Neural progenitor cell (in vitro differentiated cells): ENCODE data around the gene NAAA. TPM values are rescaled to one million over a fixed set of nuclear protein-coding genes. Genes with fewer than 3 reads are reported as not detected.

Source experiments
- DNase-seq: peaks from one replicate; pipeline ENCODE4 v3.0.0-alpha.2; 2016; ENCODE audit warnings: low spot score
- H2AFZ ChIP-seq: fragments of 200-600 bp; sonication (generic); replicated peaks from 2 replicates; pipeline ENCODE4 v1.6.1; 2016; ENCODE audit warnings: antibody characterized with exemption
- H3F3A ChIP-seq: fragments of 200-600 bp; sonication (generic); 2 replicates; pipeline ENCODE4 v1.6.1; 2016; ENCODE audit warnings: antibody characterized with exemption, low read depth
- H3K27ac ChIP-seq: fragments of 200-600 bp; sonication (generic); 2 replicates; pipeline ENCODE4 v1.5.1; 2016; ENCODE audit warnings: mild to moderate bottlenecking
- H3K27me3 ChIP-seq: fragments of 200-600 bp; sonication (generic); 2 replicates; pipeline ENCODE4 v1.6.1; 2016; ENCODE audit warnings: mild to moderate bottlenecking, moderate library complexity
- H3K36me3 ChIP-seq: fragments of 200-600 bp; sonication (generic); 2 replicates; pipeline ENCODE4 v1.5.1; 2016
- H3K4me1 ChIP-seq: fragments of 200-600 bp; sonication (generic); 2 replicates; pipeline ENCODE4 v1.6.1; 2016; ENCODE audit warnings: mixed run types
- H3K4me2 ChIP-seq: fragments of 200-600 bp; sonication (generic); 2 replicates; pipeline ENCODE4 v1.6.1; 2016
- H3K4me3 ChIP-seq: fragments of 200-600 bp; sonication (generic); 2 replicates; pipeline ENCODE4 v1.5.1; 2016
- H3K79me2 ChIP-seq: fragments of 200-600 bp; sonication (generic); 2 replicates; pipeline ENCODE4 v1.6.1; 2016; ENCODE audit warnings: low read depth
- H3K9ac ChIP-seq: fragments of 200-600 bp; sonication (generic); 2 replicates; pipeline ENCODE4 v1.6.1; 2016
- H3K9me3 ChIP-seq: fragments of 200-600 bp; sonication (generic); 2 replicates; pipeline ENCODE4 v1.5.1; 2016; ENCODE audit warnings: low read depth
- H4K20me1 ChIP-seq: fragments of 200-600 bp; sonication (generic); 2 replicates; pipeline ENCODE4 v1.6.1; 2016; ENCODE audit warnings: low read depth
- H3K27ac Mint-ChIP-seq: 3 replicates; pipeline ENCODE4 v1.8.0; 2021; ENCODE audit warnings: mixed read lengths
- H3K27me3 Mint-ChIP-seq: 2 replicates; pipeline ENCODE4 v1.8.0; 2022; ENCODE audit warnings: low read depth, mild to moderate bottlenecking, inconsistent platforms, moderate library complexity, mixed read lengths; ENCODE audit not compliant: insufficient read depth
- H3K36me3 Mint-ChIP-seq: 3 replicates; pipeline ENCODE4 v1.8.0; 2021; ENCODE audit warnings: mixed read lengths
- H3K4me1 Mint-ChIP-seq: 3 replicates; pipeline ENCODE4 v1.8.0; 2021; ENCODE audit warnings: mixed read lengths
- H3K4me3 Mint-ChIP-seq: 3 replicates; pipeline ENCODE4 v1.8.0; 2021; ENCODE audit warnings: mild to moderate bottlenecking, moderate library complexity, mixed read lengths
- H3K9me3 Mint-ChIP-seq: 3 replicates; pipeline ENCODE4 v1.8.0; 2020; ENCODE audit warnings: mixed read lengths
- EZH2 ChIP-seq: fragments of 200-600 bp; sonication (generic); IDR thresholded peaks from 2 replicates; pipeline ENCODE4 v1.6.1; 2017; ENCODE audit warnings: antibody characterized with exemption, mild to moderate bottlenecking, moderate library complexity
- EZH2phosphoT487 ChIP-seq: fragments of 200-600 bp; sonication (generic); IDR thresholded peaks from 2 replicates; pipeline ENCODE4 v1.6.1; 2017; ENCODE audit warnings: antibody characterized with exemption
- total RNA-seq: library from RNA; depleted of rRNA; stranded (reverse); fragments of >200 nt; gene quantifications from 2 replicates; pipeline ENCODE4 v1.2.3, GENCODE V29; 2015; ENCODE audit warnings: low replicate concordance
- TF ChIP-seq, protein P1 (sequence below): fragments of 200-600 bp; sonication (generic); IDR thresholded peaks from 2 replicates; pipeline ENCODE4 v1.5.1; 2017; ENCODE audit warnings: antibody characterized with exemption, mild to moderate bottlenecking

Gene NAAA
- total RNA-seq, 1 donor from 2014 or later: 0.07 TPM

DNA sequence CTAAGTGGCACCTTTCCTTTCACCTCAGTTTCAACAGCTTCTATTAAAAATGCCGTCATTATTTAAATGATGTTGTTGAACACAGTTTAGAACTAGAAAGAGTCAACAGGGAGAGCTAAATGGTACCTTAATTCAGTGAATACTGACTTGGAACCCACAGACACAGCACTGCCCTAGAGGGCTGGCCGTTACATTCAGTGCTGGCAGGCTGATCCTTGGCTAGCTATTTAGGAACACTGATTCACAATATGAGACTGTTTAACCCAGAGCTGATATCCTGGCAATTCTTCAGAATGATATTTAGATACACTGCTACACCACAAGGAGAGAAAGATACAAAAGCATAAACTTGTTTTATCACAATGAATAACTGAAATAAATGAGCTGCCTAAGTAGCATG lies 12.7 kb upstream of the NAAA start:
- Mint-ChIP-seq H3K9me3 (no peaks in the 10 kb centered on the region), H3K27me3 (no peaks in the 10 kb centered on the region), H3K36me3 (peaks cover 39% of the 10 kb centered on the region), H3K4me3 (no peak overlapping the region), H3K4me1 (no peaks in the 10 kb centered on the region), H3K27ac (no peak overlapping the region)
- Histone ChIP-seq H3K27me3 (no peaks in the 10 kb centered on the region), H3K9ac (no peak overlapping the region), H3K36me3 (peaks cover 23% of the 10 kb centered on the region), H3K4me3 (no peak overlapping the region), H3K4me1 (no peaks in the 10 kb centered on the region), H3K27ac (no peak overlapping the region), H4K20me1 (no peaks in the 10 kb centered on the region), H3F3A (peaks cover 4% of the 10 kb centered on the region), H3K9me3 (no peaks in the 10 kb centered on the region), H3K79me2 (no peaks in the 10 kb centered on the region), H3K4me2 (no peak overlapping the region), H2AFZ (no peak overlapping the region)
- TF ChIP-seq EZH2phosphoT487 (no peak), EZH2 (no peak)
- DNase-seq: no peak

DNA sequence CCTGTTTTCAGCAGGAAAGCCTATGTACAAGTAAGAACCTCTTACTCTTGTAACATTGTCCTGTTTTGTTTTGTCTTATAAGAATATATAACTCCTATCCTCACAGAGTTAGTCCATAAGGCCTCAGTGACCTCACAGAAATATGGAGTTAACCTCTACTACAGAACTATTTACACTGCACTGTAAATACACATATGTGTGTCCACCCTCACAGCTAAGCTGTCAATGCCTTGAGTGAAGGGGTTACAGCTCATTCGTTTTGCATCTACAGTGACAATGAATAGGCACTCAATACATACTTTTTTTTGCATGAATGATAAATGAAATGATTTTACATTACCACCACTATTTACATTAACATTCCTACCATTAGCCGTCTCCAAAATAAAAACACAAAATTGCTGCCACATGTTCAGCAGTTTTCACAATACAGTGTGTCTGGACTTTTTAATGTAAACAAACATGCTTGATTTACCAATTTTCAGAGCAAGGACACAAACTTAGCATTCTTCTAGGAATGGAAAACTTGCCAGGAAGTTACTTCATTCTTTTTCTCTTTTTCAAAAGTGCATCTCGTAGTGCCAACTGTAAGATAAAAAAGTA lies 9.5 kb upstream of the NAAA start:
- Histone ChIP-seq H2AFZ (no peak overlapping the region), H3K9ac (no peak overlapping the region), H3F3A (peaks cover 4% of the 10 kb centered on the region), H3K36me3 (peaks cover 26% of the 10 kb centered on the region), H3K4me2 (no peak overlapping the region), H3K9me3 (no peaks in the 10 kb centered on the region), H3K27ac (no peak overlapping the region), H4K20me1 (no peaks in the 10 kb centered on the region), H3K27me3 (no peaks in the 10 kb centered on the region), H3K4me3 (no peak overlapping the region), H3K79me2 (no peaks in the 10 kb centered on the region), H3K4me1 (no peaks in the 10 kb centered on the region)
- no peaks in the 10 kb centered on the region for H3K4me1 Mint-ChIP-seq
- DNase-seq: no peak
- H3K27me3 Mint-ChIP-seq: no peaks in the 10 kb centered on the region
- no peak overlapping the region for H3K4me3 Mint-ChIP-seq
- TF ChIP-seq EZH2phosphoT487: no peak
- no peak for TF ChIP-seq EZH2
- TF ChIP-seq, protein P1, sequence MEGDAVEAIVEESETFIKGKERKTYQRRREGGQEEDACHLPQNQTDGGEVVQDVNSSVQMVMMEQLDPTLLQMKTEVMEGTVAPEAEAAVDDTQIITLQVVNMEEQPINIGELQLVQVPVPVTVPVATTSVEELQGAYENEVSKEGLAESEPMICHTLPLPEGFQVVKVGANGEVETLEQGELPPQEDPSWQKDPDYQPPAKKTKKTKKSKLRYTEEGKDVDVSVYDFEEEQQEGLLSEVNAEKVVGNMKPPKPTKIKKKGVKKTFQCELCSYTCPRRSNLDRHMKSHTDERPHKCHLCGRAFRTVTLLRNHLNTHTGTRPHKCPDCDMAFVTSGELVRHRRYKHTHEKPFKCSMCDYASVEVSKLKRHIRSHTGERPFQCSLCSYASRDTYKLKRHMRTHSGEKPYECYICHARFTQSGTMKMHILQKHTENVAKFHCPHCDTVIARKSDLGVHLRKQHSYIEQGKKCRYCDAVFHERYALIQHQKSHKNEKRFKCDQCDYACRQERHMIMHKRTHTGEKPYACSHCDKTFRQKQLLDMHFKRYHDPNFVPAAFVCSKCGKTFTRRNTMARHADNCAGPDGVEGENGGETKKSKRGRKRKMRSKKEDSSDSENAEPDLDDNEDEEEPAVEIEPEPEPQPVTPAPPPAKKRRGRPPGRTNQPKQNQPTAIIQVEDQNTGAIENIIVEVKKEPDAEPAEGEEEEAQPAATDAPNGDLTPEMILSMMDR: no peak
- H3K36me3 Mint-ChIP-seq: peaks cover 20% of the 10 kb centered on the region
- H3K9me3 Mint-ChIP-seq: no peaks in the 10 kb centered on the region
- no peak overlapping the region for H3K27ac Mint-ChIP-seq

DNA sequence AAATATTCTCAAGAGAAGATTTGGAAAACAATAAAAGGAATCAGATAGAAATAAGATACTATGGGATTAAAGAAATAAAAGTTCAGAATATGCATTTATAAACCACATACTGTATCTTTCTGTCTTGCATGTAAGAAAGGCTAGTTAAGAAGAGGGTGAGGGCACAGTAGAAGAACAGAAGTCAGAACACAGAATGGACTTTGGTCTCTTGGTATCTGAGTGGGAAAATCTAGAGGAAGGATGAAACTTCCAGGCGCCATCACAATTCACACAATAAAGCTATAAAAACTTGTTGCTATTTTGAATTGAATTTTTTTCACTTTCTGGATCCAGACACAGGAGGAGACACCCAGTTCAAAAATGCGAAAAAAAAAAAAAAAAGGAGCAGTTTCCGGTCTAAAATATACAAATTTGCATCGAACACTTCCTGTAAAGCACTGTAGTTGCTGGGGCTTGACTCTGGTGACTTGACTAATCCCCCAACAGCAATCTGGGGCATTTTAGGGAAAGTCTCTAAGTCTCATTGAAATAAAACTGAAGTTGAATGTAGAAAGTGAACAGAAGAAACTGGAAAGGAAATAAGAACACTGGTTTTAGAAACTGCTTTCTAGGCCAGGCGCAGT lies 8.1 kb upstream of the NAAA start:
- Histone ChIP-seq H3K4me3 (no peak overlapping the region), H3K4me1 (no peaks in the 10 kb centered on the region), H3K27ac (no peak overlapping the region), H3K4me2 (no peak overlapping the region), H4K20me1 (no peaks in the 10 kb centered on the region), H3K79me2 (no peaks in the 10 kb centered on the region), H3K27me3 (no peaks in the 10 kb centered on the region), H3K9ac (no peak overlapping the region), H2AFZ (no peak overlapping the region), H3K9me3 (no peaks in the 10 kb centered on the region), H3F3A (peaks cover 4% of the 10 kb centered on the region), H3K36me3 (peaks cover 26% of the 10 kb centered on the region)
- H3K36me3 Mint-ChIP-seq: peaks cover 16% of the 10 kb centered on the region
- H3K4me3 Mint-ChIP-seq: no peak overlapping the region
- no peaks in the 10 kb centered on the region for H3K27me3 Mint-ChIP-seq
- no peak for DNase-seq
- H3K4me1 Mint-ChIP-seq: no peaks in the 10 kb centered on the region
- TF ChIP-seq, protein P1: no peak
- no peak for TF ChIP-seq EZH2
- no peak for TF ChIP-seq EZH2phosphoT487
- no peak overlapping the region for H3K27ac Mint-ChIP-seq
- H3K9me3 Mint-ChIP-seq: no peaks in the 10 kb centered on the region
